ENCODE results near the gene FBXL17. TPM values are rescaled to one million over a fixed set of nuclear protein-coding genes. Genes with fewer than 3 reads are reported as not detected.

Gene FBXL17
- total RNA-seq, 1 experiment from 2014 or later = 18.2 TPM

DNA sequence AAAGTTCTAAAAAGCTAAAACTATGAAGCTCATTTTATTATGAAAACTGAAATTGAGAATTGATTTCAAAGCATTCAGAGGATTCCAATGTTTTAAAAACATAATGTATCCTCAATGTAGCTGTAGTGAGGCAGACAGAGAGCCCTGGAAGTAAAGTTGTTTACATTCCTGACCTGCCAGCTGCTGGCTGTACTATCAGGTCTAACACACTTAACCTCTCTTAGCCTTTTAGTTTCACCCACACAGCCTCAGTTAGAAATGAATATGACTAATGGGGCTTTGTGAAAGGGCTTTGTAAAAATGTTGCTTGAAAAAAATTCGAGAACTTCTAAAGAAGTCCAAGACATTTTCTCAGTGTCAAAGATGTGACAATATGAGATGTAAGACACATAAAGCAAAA is 122.6 kb downstream of the FBXL17 start:
- TF ChIP-seq, protein P1, sequence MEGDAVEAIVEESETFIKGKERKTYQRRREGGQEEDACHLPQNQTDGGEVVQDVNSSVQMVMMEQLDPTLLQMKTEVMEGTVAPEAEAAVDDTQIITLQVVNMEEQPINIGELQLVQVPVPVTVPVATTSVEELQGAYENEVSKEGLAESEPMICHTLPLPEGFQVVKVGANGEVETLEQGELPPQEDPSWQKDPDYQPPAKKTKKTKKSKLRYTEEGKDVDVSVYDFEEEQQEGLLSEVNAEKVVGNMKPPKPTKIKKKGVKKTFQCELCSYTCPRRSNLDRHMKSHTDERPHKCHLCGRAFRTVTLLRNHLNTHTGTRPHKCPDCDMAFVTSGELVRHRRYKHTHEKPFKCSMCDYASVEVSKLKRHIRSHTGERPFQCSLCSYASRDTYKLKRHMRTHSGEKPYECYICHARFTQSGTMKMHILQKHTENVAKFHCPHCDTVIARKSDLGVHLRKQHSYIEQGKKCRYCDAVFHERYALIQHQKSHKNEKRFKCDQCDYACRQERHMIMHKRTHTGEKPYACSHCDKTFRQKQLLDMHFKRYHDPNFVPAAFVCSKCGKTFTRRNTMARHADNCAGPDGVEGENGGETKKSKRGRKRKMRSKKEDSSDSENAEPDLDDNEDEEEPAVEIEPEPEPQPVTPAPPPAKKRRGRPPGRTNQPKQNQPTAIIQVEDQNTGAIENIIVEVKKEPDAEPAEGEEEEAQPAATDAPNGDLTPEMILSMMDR (IDR thresholded peaks at IDR 0.05; ENCODE audit: unreplicated experiment) = no peak
- Mint-ChIP-seq H3K4me3 (ENCODE audit: unreplicated experiment) (no peak overlapping the region), H3K27ac (ENCODE audit: low read depth, unreplicated experiment) (peak overlapping the region; percentile 10), H3K36me3 (ENCODE audit: insufficient read depth, unreplicated experiment) (no peaks in the 10 kb centered on the region), H3K27me3 (ENCODE audit: insufficient read depth, unreplicated experiment) (no peaks in the 10 kb centered on the region), H3K4me1 (ENCODE audit: insufficient read depth, unreplicated experiment) (no peaks in the 10 kb centered on the region), H3K9me3 (ENCODE audit: unreplicated experiment) (no peaks in the 10 kb centered on the region)
- DNase-seq (ENCODE audit: unreplicated experiment) = peak; percentile 6
- POLR2A ChIA-PET = interaction anchor here (1.2 to 1.3 kb wide), 2 partner anchors 9 to 123 kb away, joined by 3 to 4 read pairs; partner anchors contain the start of gene FBXL17
- CTCF ChIA-PET = interaction anchor here (0.6 to 5.4 kb wide), 19 partner anchors 8 to 750 kb away, joined by 3 to 99 read pairs (median 10); no protein-coding TSS in a partner anchor
- intact Hi-C loops (cut with micrococcal nuclease) = no loop called here
- no TSS peak for BruUV-seq (replicated peaks)

- DNase-seq (ENCODE audit: unreplicated experiment) = no peak
- Mint-ChIP-seq H3K4me3 (ENCODE audit: unreplicated experiment) (no peak overlapping the region), H3K4me1 (ENCODE audit: insufficient read depth, unreplicated experiment) (no peaks in the 10 kb centered on the region), H3K36me3 (ENCODE audit: insufficient read depth, unreplicated experiment) (no peaks in the 10 kb centered on the region), H3K27ac (ENCODE audit: low read depth, unreplicated experiment) (no peak overlapping the region), H3K27me3 (ENCODE audit: insufficient read depth, unreplicated experiment) (no peaks in the 10 kb centered on the region), H3K9me3 (ENCODE audit: unreplicated experiment) (no peaks in the 10 kb centered on the region)
- no TSS peak for BruUV-seq (replicated peaks)
- intact Hi-C loops (cut with micrococcal nuclease) = no loop called here
- TF ChIP-seq, protein P1 (IDR thresholded peaks at IDR 0.05; ENCODE audit: unreplicated experiment) = no peak
- ChIA-PET CTCF (interaction anchor here (0.5 to 5.4 kb wide), 2 partner anchors 86 to 89 kb away, joined by 3 to 99 read pairs; no protein-coding TSS in a partner anchor), POLR2A (interaction anchor here (1.3 kb wide), 1 partner anchor 124 kb away, joined by 3 read pairs; the partner anchor contains the start of gene FBXL17)
These were observed 123.9 kb downstream of the FBXL17 start for GRCh38 chr5:108257996-108258395.

DNA sequence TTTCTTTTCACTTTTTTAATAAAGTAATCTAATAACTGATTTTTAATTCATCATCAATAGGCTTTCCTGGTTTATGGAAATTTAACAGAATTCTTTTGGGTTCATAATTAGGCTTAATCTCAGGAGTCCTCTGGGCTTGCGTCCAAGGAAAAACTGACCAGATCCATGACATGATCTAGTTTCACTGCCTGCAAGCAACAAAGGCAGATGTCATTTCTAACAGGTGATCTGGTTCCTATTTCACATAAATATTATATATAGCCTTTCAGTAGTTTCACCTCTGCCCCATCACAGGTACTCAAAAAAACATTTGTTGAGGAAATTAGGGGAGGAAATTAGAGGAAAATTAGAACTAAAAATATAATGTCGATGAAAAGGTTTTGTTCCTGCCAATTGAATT is 126.4 kb downstream of the FBXL17 start:
- TF ChIP-seq, protein P1 (IDR thresholded peaks at IDR 0.05; ENCODE audit: unreplicated experiment) = no peak
- CTCF ChIA-PET = no interaction called here
- no TSS peak for BruUV-seq (replicated peaks)
- intact Hi-C loops (cut with micrococcal nuclease) = no loop called here
- H3K27me3 Mint-ChIP-seq (ENCODE audit: insufficient read depth, unreplicated experiment) = no peaks in the 10 kb centered on the region
- H3K4me1 Mint-ChIP-seq (ENCODE audit: insufficient read depth, unreplicated experiment) = peaks cover 4% of the 10 kb centered on the region
- no peak for DNase-seq (ENCODE audit: unreplicated experiment)
- no peak overlapping the region for H3K27ac Mint-ChIP-seq (ENCODE audit: low read depth, unreplicated experiment)
- H3K36me3 Mint-ChIP-seq (ENCODE audit: insufficient read depth, unreplicated experiment) = no peaks in the 10 kb centered on the region
- H3K4me3 Mint-ChIP-seq (ENCODE audit: unreplicated experiment) = no peak overlapping the region
- POLR2A ChIA-PET = interaction anchor here (0.7 kb wide), 1 partner anchor 66 kb away, joined by 3 read pairs; no protein-coding TSS in a partner anchor
- H3K9me3 Mint-ChIP-seq (ENCODE audit: unreplicated experiment) = no peaks in the 10 kb centered on the region

GRCh38 chr5:108251350-108251749 is 130.5 kb downstream of the FBXL17 start:
- BruUV-seq (replicated peaks) = no TSS peak
- Mint-ChIP-seq H3K4me1 (ENCODE audit: insufficient read depth, unreplicated experiment) (peaks cover 4% of the 10 kb centered on the region), H3K27me3 (ENCODE audit: insufficient read depth, unreplicated experiment) (no peaks in the 10 kb centered on the region), H3K36me3 (ENCODE audit: insufficient read depth, unreplicated experiment) (no peaks in the 10 kb centered on the region), H3K4me3 (ENCODE audit: unreplicated experiment) (no peak overlapping the region), H3K9me3 (ENCODE audit: unreplicated experiment) (no peaks in the 10 kb centered on the region), H3K27ac (ENCODE audit: low read depth, unreplicated experiment) (no peak overlapping the region)
- CTCF ChIA-PET = interaction anchor here (2.1 to 3.8 kb wide), 2 partner anchors 9 to 11 kb away, joined by 8 to 27 read pairs; no protein-coding TSS in a partner anchor
- peak; percentile 64 for DNase-seq (ENCODE audit: unreplicated experiment)
- POLR2A ChIA-PET = interaction anchor here (0.7 kb wide), 1 partner anchor 11 kb away, joined by 4 read pairs; no protein-coding TSS in a partner anchor
- intact Hi-C loops (cut with micrococcal nuclease) = no loop called here
- TF ChIP-seq, protein P1 (IDR thresholded peaks at IDR 0.05; ENCODE audit: unreplicated experiment) = no peak
